Daoy (cell line): Measurements from ENCODE around the gene KRT82. TPM values are rescaled to one million over a fixed set of nuclear protein-coding genes. Genes with fewer than 3 reads are reported as not detected.
"Not testable (repeated sequence)": the region's sequence is repeated elsewhere in the genome, so short reads cannot be mapped to it uniquely, and the experiment has no call there.

Experiments used
- DNase-seq: peaks from one replicate; pipeline ENCODE4 v3.0.0-alpha.2; 2015; ENCODE audit warnings: low read depth
- total RNA-seq: library from RNA; depleted of rRNA; stranded (reverse); fragments of >200 nt; shearing (Covaris generic); gene quantifications from 2 replicates; pipeline ENCODE4 v1.2.3, GENCODE V29; 2014

Gene KRT82
- total RNA-seq, 1 experiment from 2014 or later: not detected

- DNase-seq: no peak
These were observed 45.4 kb downstream of the KRT82 start for GRCh38 chr12:52360663-52361271.

GRCh38 chr12:52360106-52360662 lies 46.0 kb downstream of the KRT82 start:
- DNase-seq: no peak

GRCh38 chr12:52359621-52360061 lies 46.5 kb downstream of the KRT82 start:
- DNase-seq: no peak

- peak; percentile 72 for DNase-seq
These were observed 47.4 kb downstream of the KRT82 start for GRCh38 chr12:52358575-52359350.

GRCh38 chr12:52356762-52357580 lies 49.2 kb downstream of the KRT82 start:
- no peak for DNase-seq

GRCh38 chr12:52356031-52356761 lies 49.9 kb downstream of the KRT82 start:
- no peak for DNase-seq

GRCh38 chr12:52355176-52355575 lies 51.0 kb downstream of the KRT82 start:
- no peak for DNase-seq

GRCh38 chr12:52354200-52354599 lies 51.9 kb downstream of the KRT82 start:
- no peak for DNase-seq

GRCh38 chr12:52353766-52354165 lies 52.4 kb downstream of the KRT82 start:
- DNase-seq: no peak

GRCh38 chr12:52352951-52353350 lies 53.2 kb downstream of the KRT82 start:
- no peak for DNase-seq

- no peak for DNase-seq
These were observed 54.7 kb downstream of the KRT82 start for GRCh38 chr12:52351196-52352059.

GRCh38 chr12:52350786-52351185 lies 55.3 kb downstream of the KRT82 start:
- no peak for DNase-seq

- DNase-seq: no peak
These were observed 56.0 kb downstream of the KRT82 start for GRCh38 chr12:52350021-52350620.

- DNase-seq: no peak
These were observed 56.9 kb downstream of the KRT82 start for GRCh38 chr12:52349196-52349595.

GRCh38 chr12:52347551-52348510 lies 58.3 kb downstream of the KRT82 start:
- no peak for DNase-seq

- DNase-seq: no peak
These were observed 59.1 kb downstream of the KRT82 start for GRCh38 chr12:52347016-52347415.

GRCh38 chr12:52346593-52346992 lies 59.5 kb downstream of the KRT82 start:
- DNase-seq: no peak

- not testable (repeated sequence) for DNase-seq
These were observed 61.1 kb downstream of the KRT82 start for GRCh38 chr12:52345041-52345440.

GRCh38 chr12:52344111-52344510 lies 62.0 kb downstream of the KRT82 start:
- DNase-seq: no peak
